GM21423 (cell line): Measurements from ENCODE around the gene RIMBP2.

ENCODE experiments used
- ATAC-seq: cut with Tn5 transposase; IDR thresholded peaks from one replicate; pipeline ENCODE4 v1.9.1; 2021; ENCODE audit warnings: mild to moderate bottlenecking, moderate library complexity; ENCODE audit not compliant: unreplicated experiment

The RIMBP2 gene

DNA sequence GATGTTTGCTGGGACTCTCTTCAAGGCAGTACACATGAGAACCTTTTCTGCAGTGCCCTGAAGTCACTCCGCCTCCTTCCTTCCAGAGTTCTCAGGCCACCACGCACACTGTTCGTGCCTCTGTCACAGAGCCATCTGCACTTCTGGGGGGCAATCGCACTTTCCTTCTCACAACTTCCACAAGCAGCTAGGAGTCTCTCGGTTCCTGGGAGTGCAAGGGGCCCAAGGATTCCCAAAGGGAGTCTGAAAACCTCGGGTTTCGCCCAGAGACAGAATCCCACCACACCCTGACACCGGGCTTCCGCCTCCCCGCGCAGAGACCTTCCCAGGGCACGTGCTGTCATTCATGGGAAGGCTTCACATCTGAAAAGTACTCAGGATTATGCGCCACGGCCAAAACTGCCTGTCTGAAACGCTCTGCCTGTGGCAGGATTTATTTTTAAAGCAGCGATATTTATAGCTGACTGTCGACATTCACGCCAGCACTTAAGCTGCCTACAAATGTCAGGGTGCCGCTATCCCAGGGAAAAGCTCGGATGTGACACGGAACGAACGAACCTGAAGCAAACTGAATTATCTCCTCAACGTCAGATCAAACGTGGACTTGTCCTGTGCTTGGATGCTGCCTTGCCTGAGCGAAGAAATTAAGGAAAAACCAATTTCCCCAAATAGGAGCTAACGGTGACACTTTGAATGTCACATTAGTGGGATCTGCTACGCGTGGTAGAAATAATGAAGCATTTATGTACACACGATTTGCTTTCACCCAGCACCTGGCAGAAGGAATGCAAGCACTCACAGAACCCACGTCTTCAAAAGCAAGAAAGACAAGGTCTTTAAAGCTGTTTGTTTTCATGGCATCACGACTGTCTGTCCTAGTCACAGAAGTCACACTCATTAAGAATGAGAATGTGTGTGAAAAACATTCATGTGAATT is 224.4 kb downstream of the RIMBP2 start:
- ATAC-seq = no peak

GRCh38 chr12:130490674-130491073 is 225.4 kb downstream of the RIMBP2 start:
- ATAC-seq = no peak

GRCh38 chr12:130489293-130489692 is 226.8 kb downstream of the RIMBP2 start:
- no peak for ATAC-seq

DNA sequence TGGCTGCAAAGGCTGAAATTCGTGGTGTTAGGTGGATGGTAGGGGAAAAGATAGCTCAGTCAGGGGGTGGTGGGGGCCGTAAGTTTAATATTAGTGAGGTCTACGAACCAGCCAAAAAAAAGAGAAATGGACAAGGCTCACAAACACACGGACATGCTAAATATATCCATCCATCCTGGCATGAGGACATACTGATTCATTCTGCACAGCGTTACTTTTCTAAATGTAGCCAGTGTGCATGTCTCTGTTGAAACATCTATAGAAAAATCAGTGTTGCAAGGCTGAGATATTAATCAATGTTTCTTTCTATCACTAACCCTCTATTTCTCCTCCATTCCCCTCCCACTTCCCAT is 227.8 kb downstream of the RIMBP2 start:
- ATAC-seq = no peak

DNA sequence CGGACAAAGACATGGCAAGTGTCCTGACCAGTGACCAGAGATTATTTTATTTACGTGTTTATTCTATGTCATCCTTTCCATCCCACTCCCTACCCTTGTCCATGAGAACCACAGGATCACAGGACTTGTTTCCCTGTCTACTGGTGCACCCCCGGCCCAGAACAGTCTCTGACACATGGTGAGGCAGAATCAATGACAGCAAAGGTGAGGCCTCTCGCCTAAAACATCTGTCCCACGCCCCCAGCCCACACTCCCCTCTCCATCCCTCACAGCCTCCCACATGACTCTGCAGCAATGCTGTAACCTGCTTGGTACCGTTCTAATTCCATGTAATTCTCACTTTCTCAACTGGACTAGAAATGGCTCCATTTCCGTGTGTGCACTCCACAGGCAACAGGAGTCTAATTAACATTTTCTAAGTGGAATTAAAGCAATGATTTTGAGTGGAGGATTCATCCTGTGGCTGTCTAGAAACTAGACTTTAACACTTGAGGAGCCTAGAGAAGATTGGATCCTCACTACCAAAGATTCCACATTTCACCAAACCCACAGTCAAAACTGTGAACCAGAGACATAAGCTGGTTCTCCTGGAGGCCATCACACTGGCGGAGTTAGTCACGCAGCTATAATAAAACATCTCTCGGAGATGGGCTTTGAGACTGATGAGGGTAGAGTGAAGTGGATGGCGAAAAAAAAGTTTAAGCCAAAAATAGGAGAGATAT is 228.3 kb downstream of the RIMBP2 start:
- no peak for ATAC-seq

DNA sequence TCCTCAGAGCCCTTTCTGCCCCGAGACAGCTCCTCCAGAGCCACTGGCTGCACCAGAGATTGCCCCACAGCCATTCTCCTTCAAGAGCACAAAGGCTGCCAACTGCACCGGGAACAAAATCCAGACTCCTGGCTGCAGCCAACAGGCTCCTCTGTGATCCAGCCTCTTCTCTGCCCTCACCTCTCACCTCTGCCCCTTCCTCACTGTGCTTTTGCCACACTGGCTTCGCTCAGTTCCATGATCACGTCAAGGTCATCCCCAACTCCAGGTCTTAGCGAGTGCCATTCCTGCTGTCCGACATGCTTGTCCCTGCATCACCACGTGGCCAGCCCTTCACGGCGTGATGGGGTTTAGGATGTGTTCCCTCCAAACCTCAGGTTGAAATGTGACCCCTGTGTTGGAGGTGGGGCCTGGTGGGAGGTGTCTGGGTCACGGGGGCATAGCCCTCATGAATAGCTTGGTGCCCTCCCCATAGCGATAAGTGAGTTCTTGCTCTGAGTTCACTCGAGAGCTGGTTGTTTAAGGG is 229.1 kb downstream of the RIMBP2 start:
- no peak for ATAC-seq

DNA sequence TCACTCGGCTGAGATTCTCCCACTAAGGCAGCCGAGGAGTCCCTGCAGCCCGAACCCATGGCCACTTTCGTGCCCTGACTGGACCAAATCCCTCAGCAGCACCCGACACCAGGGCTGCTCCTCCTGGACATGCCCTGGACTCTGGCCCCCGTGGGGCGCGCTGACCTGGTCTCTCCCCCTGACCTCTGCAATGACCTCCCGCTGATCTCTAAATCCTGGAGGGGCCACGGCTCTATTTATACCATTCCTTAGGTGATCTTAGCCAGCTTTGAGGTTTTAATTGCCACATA is 230.0 kb downstream of the RIMBP2 start:
- no peak for ATAC-seq

- no peak for ATAC-seq
Observed at GRCh38 chr12:130485291-130486145, 230.6 kb downstream of the RIMBP2 start.

DNA sequence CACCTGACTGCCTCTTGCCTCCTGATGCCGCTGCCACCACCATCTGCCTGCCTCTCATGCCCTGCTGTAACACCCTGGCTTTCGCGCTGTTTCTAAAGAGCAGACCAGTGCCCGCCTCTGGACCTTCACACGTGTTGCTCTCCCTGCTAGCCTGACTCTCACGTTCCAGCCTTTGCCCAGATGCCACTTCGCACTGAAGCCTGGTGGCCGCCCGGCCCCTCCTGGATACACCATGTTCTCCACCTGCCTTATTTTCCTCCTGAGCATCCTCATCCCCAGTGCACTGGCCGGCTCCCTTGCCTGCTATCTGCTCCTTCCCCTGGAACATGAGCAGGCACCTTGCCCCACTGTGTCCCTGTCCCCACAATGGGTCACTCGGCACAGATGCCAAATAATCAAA is 231.9 kb downstream of the RIMBP2 start:
- no peak for ATAC-seq

DNA sequence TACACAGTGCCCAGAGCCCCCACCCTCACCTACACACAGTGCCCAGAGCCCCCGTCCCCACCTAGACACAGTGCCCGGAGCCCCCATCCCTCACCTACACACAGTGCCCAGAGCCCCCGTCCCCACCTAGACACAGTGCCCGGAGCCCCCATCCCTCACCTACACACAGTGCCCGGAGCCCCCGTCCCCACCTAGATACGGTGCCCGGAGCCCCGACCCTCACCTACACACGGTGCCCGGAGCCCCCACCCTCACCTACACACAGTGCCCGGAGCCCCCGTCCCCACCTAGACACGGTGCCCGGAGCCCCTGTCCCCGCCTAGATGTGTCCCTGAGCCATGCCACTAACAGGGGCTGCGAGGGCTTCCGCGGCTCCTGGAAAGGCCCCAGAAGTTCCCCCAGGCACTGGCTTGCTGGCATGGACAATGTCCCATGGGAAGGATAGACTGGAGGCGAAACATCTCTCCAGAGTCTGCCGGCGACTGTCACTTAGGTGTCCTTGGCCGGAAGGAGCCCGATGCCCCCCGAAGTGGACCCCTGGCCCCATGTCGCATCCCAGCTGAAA is 232.4 kb downstream of the RIMBP2 start:
- no peak for ATAC-seq

DNA sequence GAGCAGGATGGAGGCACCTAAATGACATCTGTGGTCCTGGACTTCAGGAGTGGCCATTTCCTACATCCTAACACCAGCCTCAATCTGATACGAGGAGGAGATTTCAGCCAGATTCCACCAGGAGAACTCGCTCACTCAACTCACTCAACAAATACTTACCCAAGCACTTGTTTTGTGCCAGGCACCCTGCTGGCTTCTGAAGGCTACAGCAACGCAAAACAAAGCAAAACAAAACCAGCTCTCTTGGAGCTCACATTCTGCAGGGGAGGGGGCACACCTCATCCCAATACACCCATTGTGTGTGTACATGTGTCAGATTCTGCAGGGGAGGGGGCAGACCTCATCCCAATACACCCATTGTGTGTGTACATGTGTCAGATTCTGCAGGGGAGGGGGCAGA is 233.7 kb downstream of the RIMBP2 start:
- no peak for ATAC-seq

DNA sequence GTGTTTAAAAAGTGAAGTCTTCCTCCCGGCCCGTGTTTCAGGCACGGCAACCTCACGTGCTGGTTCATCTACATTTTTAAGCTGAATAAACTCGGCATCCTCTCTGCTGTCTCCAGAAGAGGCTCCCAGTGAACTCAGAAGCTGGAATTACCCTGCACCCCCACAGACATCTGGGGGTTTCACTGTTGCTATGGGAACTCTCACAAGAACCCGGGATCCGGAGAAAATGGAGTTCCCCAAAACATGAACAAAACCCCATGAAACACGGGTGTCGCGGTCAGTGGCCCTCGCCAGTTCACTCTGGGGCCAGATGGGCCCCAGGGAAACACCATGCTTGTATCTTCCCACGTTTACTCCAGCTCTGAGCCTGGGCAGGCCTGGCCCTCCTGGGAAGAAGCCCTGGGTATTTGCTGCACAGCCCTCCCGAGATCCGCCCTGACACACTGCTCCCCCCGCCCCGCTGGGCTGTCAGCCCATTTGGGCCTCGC is 234.7 kb downstream of the RIMBP2 start:
- ATAC-seq = no peak

DNA sequence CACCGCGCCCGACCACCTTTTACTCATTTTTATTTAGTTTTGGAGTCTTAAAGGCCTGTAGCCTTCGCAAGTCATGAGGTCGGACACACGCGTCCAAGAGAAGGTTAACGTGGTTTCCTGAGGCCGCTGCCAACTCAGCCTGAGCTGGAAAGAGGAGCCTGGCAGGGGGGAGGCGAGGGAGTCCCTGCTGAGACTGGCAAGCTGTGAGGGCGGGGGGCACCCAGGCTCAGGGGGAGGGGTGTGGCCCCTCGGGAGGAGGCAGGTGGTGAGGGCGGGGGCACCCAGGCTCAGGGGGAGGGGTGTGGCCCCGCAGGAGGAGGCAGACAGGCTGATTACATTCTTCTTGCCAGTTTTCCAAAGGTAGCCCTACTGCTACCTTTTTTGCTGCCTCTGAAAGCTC is 235.2 kb downstream of the RIMBP2 start:
- ATAC-seq = no peak

- ATAC-seq = no peak
Observed at GRCh38 chr12:130480231-130480630, 235.9 kb downstream of the RIMBP2 start.

DNA sequence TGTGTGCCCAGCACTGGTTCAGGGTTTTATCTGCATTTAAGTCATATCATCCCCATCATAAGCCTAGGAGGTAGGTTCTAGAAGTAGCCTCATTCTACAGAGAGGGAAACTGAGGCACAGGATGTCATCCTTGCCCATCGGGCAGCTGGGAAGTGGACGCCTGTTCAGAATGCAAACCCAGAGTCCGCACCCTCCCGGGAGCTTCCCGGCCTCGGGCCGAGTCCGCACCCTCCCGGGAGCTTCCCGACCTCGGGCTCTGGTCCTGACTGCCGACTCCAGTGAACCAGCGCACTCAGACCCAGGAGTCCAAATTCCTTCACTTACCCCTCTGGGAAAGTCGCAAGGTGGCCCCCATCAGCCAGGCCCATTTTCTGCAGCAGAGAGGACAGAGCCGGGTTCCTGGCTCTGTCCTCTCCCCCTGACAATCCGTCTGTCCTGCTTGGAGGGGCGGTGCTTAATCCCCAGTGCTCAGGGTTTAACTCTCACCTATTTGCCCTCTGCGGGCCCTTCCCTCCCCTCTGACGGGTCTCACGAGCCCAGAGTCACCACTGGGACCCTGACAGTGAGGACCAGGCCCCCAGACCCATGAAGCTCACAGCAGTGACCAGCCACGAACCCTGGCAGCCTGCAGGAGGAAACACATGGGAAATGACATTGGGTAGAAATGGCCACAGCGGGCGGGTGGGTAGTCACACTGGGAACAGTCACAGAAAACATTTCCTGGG is 236.5 kb downstream of the RIMBP2 start:
- no peak for ATAC-seq

GRCh38 chr12:130478786-130479185 is 237.3 kb downstream of the RIMBP2 start:
- ATAC-seq = no peak

- ATAC-seq = no peak
Observed at GRCh38 chr12:130477701-130478100, 238.4 kb downstream of the RIMBP2 start.

DNA sequence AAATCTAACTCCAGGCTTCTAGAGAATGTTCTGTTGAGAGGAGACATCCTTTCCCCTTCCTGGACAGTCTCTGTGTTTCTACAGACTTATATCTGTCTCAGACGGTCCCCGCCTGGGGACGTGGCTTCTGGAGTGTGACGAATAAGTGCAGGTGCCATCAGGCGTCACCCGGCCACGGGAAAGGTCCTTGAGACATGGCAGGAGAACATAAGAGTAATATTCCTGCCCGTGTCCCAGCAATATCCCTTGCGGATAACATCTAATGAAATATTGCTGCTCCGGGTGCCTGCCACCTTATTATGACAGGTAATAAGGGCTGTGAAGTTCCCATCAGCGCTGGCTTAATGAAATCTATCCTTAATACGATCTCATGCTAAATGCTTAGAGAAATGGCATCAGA is 238.8 kb downstream of the RIMBP2 start:
- no peak for ATAC-seq

- ATAC-seq = no peak
Observed at GRCh38 chr12:130476451-130477135, 239.5 kb downstream of the RIMBP2 start.
